Lung (tissue), 12 donors: Measurements from ENCODE around the gene HIBADH. TPM values are rescaled to one million over a fixed set of nuclear protein-coding genes. Genes with fewer than 3 reads are reported as not detected.

ENCODE experiments used
- ATAC-seq: fragments of 200-7000 bp; cut with Tn5 transposase; one replicate; pipeline ENCODE4 v1.9.1; 2020; ENCODE audit warnings: moderate number of reproducible peaks; ENCODE audit not compliant: insufficient read depth, low FRiP score
- DNase-seq, 3 donors: peaks; one replicate each; pipeline ENCODE4 v3.0.0-alpha.2; 2013 to 2017
- H3K27ac ChIP-seq, 2 donors: one replicate each; pipeline ENCODE4 v1.5.1; 2013; ENCODE audit warnings: mild to moderate bottlenecking in 2 of 2, moderate library complexity in 2 of 2, control low read depth in 1 of 2, inconsistent platforms in 1 of 2, low read depth in 1 of 2, low read length in 1 of 2
- H3K27me3 ChIP-seq, 3 donors: one replicate each; pipeline ENCODE4 v1.5.1; 2013; ENCODE audit warnings: low read length in 2 of 3; ENCODE audit not compliant: control insufficient read depth in 3 of 3, insufficient read depth in 3 of 3
- H3K36me3 ChIP-seq, 4 donors: one replicate each; pipeline ENCODE4 v1.5.1; 2013; ENCODE audit warnings: low read length in 4 of 4, mild to moderate bottlenecking in 1 of 4, moderate library complexity in 1 of 4; ENCODE audit not compliant: control insufficient read depth in 4 of 4, insufficient read depth in 4 of 4
- H3K4me1 ChIP-seq, 5 donors: one replicate each; pipeline ENCODE4 v1.5.1; 2013; ENCODE audit warnings: low read length in 5 of 5, mild to moderate bottlenecking in 2 of 5, moderate library complexity in 1 of 5; ENCODE audit not compliant: control insufficient read depth in 5 of 5, insufficient read depth in 5 of 5
- H3K4me3 ChIP-seq: one replicate; pipeline ENCODE4 v1.5.1; 2013; ENCODE audit warnings: mild to moderate bottlenecking, control low read depth, moderate library complexity
- H3K9ac ChIP-seq, 2 donors: one replicate each; pipeline ENCODE4 v1.5.1; 2013; ENCODE audit warnings: low read length in 2 of 2, control low read depth in 1 of 2; ENCODE audit not compliant: insufficient read depth in 1 of 2
- H3K9me3 ChIP-seq, 4 donors: one replicate each; pipeline ENCODE4 v1.5.1; 2013; ENCODE audit warnings: low read length in 3 of 4, mild to moderate bottlenecking in 1 of 4, moderate library complexity in 1 of 4; ENCODE audit not compliant: control insufficient read depth in 4 of 4, insufficient read depth in 3 of 4
- WGBS, 2 donors: extraction: QIAGEN DNeasy Blood & Tissue Kit; methylation state at CpG; one replicate each; pipeline ENCODE4 v1.1.7; 2013; 5-methylcytosine and 5-hydroxymethylcytosine counted together
- polyA plus RNA-seq, 2 donors: library from polyadenylated mRNA; stranded (reverse); fragments of 200-250 nt; gene quantifications; one replicate each; pipeline ENCODE4 v1.2.1, GENCODE V29; 2013
- total RNA-seq, 2 donors: library from RNA; depleted of rRNA in 1 of 2; stranded (reverse); fragments of >200 nt in 1 of 2; gene quantifications; one replicate each; pipeline ENCODE4 v1.2.1, GENCODE V29; 2014 to 2021
- TF ChIP-seq, protein P1 (sequence below): IDR thresholded peaks from 2 replicates; pipeline ENCODE4 v1.5.1; 2012; ENCODE audit warnings: mild to moderate bottlenecking; ENCODE audit errors: control extremely low read depth, extremely low read depth
- donor health status: control.
- donor health status: control.
- donor health status: Bipolar disorder and iron deficiency.
- donor health status: healthy.
- donor health status: DM: yes; HTN: yes; CAD: no.

Gene HIBADH
- total and polyA plus RNA-seq, 4 donors = 13.7 to 39.2 (median 17.4) TPM

DNA sequence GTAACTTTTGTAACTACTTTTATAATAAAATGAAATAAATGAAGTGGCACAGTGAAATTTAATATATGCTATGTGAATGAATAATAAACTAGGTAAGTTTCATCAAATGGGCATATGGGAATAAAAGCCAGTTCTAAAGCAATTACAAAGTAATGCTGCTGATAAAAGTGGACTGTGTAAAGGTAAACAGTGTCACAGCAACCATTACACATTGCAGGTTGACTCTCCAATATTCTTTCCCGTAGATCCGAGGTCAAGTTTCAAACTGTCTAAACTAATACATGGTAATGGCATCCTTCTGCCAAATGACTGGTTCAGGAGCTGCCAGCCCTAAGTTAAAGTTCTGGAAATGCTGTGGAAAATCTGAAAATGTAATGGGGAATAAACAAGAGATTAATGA, 6.0 kb downstream of the HIBADH start:
- no peaks in the 10 kb centered on the region for H3K27me3 ChIP-seq
- no peak for DNase-seq
- no peak overlapping the region for H3K27ac ChIP-seq
- no peaks in the 10 kb centered on the region for H3K9me3 ChIP-seq
- no peak for ATAC-seq
- 90 to 93% methylated on average over 2 of the region's 2 CpGs for WGBS, 2 donors
- no peak overlapping the region for H3K4me3 ChIP-seq
- H3K4me1 ChIP-seq = peaks cover 0 to 8% (median 0%) of the 10 kb centered on the region in 5 donors
- peaks cover 0 to 10% (median 4%) of the 10 kb centered on the region in 4 donors for H3K36me3 ChIP-seq
- TF ChIP-seq, protein P1, sequence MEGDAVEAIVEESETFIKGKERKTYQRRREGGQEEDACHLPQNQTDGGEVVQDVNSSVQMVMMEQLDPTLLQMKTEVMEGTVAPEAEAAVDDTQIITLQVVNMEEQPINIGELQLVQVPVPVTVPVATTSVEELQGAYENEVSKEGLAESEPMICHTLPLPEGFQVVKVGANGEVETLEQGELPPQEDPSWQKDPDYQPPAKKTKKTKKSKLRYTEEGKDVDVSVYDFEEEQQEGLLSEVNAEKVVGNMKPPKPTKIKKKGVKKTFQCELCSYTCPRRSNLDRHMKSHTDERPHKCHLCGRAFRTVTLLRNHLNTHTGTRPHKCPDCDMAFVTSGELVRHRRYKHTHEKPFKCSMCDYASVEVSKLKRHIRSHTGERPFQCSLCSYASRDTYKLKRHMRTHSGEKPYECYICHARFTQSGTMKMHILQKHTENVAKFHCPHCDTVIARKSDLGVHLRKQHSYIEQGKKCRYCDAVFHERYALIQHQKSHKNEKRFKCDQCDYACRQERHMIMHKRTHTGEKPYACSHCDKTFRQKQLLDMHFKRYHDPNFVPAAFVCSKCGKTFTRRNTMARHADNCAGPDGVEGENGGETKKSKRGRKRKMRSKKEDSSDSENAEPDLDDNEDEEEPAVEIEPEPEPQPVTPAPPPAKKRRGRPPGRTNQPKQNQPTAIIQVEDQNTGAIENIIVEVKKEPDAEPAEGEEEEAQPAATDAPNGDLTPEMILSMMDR = no peak
- no peak overlapping the region for H3K9ac ChIP-seq

DNA sequence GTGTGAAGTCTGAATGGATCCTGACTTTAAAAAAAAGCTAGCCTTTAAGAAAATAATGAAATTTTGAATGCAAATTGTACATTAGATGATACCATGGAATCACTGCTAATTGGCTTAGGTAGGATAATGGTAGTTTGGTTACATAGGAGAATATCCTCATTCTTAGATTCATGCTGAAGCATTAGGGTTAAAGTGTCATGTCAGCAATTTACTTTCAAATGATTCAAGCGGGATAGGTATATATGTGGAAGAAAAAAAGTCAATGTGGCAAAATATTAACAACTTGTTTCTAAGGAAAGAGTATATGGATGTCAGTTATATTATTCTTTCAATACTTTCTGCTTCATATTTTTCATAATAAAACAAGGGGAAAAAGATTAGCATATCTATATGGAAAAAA, 7.5 kb downstream of the HIBADH start:
- Histone ChIP-seq H3K36me3 (peaks cover 0 to 12% (median 4%) of the 10 kb centered on the region in 4 donors), H3K27ac (no peak overlapping the region), H3K27me3 (no peaks in the 10 kb centered on the region), H3K4me1 (peaks cover 0 to 2% (median 0%) of the 10 kb centered on the region in 5 donors), H3K4me3 (no peak overlapping the region), H3K9ac (no peak overlapping the region), H3K9me3 (no peaks in the 10 kb centered on the region)
- DNase-seq (no peak), ATAC-seq (no peak)
- TF ChIP-seq, protein P1 = no peak
- WGBS, 2 donors = 97 to 98% methylated on average over 1 of the region's 1 CpG

DNA sequence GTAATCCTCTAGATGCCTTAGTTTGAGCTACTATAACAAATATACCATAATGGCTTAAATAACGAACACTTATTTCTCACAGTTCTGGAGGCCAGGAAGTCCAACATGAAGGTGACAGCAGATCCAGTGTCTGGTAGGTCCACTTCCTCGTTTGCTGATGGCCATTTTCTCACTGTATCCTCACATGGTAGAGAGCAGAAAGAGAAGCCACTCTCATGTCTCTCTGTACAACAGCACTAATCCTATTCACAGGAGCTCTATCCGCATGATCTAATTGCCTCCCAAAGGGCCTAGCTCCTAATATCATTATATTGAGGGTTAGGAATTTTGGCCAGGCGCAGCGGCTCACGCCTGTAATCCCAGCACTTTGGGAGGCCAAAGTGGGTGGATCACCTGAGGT, 10.2 kb downstream of the HIBADH start:
- Histone ChIP-seq H3K27ac (no peak overlapping the region), H3K9me3 (no peaks in the 10 kb centered on the region), H3K27me3 (no peaks in the 10 kb centered on the region), H3K36me3 (peaks cover 0 to 12% (median 7%) of the 10 kb centered on the region in 4 donors), H3K4me3 (no peak overlapping the region), H3K9ac (no peak overlapping the region), H3K4me1 (no peaks in the 10 kb centered on the region)
- 92 to 95% methylated on average over 6 of the region's 6 CpGs for WGBS, 2 donors
- DNase-seq (no peak), ATAC-seq (no peak)
- TF ChIP-seq, protein P1 = no peak

DNA sequence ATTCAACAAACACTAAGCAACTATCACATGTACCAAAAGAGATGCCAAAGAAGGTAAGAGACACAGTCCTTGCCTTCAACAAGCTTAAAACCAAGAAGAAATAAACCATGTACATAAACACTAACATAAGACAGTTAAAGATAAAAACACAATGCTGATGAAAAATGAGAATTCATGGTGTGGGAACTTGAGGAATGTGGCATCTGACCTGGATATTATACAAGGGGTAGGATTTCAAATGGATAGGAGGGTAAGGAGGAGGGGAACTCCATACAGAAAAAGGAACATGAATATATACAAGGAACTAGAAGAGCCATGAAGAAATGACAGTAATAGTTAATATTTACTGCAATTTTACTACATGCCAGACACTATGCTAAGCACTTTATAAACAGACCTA, 11.0 kb downstream of the HIBADH start:
- no peak for DNase-seq
- no peak overlapping the region for H3K27ac ChIP-seq
- no peaks in the 10 kb centered on the region for H3K4me1 ChIP-seq
- ATAC-seq = no peak
- TF ChIP-seq, protein P1 = no peak
- H3K9ac ChIP-seq = no peak overlapping the region
- H3K27me3 ChIP-seq = no peaks in the 10 kb centered on the region
- H3K9me3 ChIP-seq = no peaks in the 10 kb centered on the region
- no peak overlapping the region for H3K4me3 ChIP-seq
- peaks cover 2 to 14% (median 6%) of the 10 kb centered on the region in 4 donors for H3K36me3 ChIP-seq
